ENCODE data around the gene LENG9.
"Not testable (repeated sequence)": the region's sequence is repeated elsewhere in the genome, so short reads cannot be mapped to it uniquely, and the experiment has no call there.

The LENG9 gene

DNA sequence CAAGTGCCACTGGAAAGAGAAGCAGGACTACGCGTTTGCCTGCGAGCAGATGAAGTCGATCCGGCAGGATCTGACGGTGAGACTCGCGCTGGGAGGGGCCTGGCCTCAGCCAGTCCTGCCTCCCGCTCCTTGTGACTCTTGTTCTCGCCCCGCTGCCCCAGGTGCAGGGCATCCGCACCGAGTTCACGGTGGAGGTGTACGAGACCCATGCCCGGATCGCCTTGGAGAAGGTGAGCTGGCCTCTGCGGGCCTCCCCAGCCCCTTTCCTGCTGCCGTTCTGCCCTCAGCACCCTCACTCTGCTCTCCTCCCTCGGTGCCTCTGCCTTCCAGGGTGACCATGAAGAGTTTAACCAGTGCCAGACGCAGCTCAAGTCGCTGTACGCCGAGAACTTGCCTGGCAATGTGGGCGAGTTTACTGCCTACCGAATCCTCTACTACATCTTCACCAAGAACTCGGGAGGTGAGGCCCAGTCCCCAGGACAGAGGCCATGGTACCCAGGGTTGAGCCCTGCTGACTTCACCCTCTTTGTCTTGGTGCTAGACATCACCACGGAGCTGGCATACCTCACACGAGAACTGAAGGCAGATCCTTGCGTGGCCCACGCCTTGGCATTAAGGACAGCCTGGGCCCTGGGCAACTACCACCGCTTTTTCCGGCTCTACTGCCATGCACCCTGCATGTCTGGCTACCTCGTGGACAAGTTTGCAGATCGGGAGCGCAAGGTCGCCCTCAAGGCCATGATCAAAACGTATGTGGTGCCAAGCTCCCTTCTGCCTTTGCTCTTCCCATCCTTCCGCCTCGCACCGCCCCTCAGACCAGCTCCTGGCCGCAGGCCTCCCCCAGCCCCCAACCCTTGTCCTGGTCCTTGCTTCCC, 5.6 kb downstream of the LENG9 start:
- no peak for DNase-seq

DNA sequence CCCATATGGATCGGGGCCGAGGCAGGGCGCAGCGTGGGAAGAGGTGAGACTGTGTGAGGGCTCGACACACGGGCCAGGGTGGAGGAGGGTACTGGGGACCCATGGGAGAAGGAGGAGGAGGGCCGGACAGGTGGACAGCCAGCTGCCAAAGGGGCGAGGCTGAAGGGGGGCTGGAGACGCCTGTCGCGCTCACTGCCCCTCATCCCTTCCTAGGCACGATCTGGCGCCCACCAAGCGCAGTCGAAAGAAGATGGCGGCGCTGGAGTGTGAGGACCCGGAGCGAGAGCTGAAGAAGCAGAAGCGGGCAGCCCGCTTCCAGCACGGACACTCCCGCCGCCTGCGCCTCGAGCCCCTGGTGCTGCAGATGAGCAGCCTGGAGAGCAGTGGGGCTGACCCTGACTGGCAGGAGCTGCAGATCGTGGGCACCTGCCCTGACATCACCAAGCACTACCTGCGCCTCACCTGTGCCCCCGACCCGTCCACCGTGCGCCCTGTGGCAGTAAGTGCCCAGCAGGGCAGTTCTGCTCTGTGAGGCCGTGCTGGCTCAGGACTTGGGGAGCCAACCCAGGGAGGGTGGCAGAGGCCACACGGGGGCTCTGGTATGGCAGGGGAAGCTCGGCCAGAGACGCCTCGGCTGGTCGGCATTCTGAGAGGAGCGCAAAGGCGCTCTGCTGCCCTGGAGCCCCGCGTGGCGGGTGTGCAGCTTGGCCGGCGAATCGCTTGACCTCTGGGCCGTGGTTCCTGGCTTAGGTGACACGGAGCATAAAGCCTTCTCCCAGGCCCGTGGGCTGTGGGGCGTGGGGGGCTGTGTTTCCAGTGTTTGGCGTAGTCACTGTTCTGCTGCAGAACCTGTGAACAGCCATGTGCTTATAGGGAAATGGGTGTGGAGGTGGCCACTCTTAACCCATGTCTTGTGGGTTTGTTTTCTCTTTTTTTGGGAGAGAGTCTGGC, 6.9 kb downstream of the LENG9 start:
- DNase-seq, result no peak

DNA sequence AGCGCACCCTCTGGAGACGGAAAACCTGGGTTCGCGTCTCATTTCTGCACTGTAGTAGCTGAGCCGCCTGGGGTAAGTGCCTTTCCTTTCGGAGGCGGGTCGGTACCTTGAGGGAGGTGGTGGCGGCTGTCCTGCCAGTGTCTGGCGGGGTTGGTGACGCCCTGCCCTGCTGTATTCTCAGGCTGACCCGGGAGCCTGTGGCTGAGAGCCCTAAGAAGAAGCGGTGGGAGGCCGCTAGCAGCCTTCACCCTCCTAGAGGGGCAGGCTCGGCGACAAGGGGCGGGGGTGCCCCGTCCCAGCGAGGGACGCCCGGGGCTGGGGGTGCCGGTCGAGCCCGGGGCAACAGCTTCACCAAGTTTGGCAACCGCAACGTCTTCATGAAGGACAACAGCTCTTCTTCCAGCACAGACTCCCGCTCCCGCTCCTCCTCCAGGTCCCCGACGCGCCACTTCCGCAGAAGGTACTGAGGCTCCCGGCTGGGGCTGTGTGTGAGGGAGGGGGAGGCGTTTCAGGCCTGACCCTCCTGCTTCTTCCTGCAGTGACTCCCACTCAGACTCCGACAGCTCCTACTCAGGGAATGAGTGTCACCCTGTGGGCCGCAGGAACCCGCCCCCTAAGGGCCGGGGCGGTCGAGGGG, 7.7 kb downstream of the LENG9 start:
- no peak for DNase-seq

DNA sequence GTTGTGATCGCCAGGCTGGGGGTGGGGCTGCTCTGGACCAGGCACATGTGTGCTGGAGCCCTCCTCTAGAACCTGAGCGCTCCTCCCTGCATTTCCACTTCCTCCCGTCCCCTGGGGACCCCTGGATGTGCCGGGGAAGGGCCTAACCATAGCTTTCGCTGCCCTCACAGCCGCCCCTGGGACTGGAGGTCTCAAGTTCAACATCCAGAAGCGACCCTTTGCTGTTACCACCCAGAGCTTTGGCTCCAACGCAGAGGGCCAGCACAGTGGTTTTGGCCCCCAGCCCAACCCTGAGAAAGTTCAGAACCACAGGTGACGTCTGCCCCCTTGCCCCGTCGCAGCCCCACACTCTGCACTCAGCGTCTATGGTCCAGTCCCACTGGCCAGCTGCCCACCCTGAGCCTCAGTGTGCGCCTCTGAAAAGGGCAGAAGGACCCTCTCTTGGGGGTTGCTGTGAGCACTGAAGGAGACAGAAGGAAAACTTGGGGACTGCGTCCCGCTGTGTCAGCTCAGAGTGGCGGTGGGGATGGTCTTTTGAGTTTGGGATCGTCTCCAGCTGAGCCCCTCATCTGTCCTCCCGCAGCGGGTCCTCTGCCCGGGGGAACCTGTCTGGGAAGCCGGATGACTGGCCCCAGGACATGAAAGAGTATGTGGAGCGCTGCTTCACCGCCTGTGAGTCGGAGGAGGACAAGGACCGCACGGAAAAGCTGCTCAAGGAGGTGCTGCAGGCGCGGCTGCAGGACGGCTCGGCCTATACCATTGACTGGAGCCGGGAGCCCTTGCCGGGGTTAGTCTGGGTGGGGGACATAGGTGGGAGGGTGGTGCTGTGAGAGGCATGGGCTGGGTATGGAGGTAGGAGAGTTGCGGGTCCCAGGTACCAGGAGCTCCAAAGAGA, 8.6 kb downstream of the LENG9 start:
- no peak for DNase-seq

DNA sequence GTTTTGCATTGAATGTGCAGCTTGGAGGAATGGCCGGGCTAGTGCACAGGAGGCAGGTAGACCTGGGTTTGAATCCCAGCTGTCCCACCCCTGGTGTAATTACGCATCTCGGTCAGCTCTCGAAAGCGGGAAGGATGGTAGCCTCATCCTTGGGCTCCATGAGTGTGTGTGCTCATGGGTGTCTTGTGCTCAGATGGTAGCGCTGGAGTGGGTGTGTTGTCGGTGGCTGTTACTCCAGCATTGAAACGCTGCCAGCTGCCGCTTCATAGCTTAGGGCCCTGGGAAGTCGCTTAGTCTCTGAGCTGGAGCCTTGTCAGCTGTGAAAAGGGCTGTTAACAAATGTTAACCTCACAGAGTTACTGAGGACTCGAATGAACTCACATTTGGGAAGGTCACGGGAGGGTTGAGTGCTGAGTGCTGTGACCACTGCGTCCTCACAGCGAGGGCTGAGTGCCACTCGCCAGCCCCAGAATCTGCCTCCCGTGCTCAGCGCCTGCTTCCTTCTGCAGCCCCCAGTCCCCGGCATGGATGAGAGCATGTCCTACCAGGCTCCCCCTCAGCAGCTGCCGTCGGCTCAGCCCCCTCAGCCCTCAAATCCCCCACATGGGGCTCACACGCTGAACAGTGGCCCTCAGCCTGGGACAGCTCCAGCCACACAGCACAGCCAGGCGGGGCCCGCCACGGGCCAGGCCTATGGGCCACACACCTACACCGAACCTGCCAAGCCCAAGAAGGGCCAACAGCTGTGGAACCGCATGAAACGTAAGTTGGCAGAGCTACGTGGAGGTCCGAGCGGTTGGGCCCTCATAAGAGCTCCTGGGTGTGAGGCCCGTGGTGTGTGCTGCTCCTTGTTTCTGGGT, 9.4 kb downstream of the LENG9 start:
- DNase-seq, result no peak

DNA sequence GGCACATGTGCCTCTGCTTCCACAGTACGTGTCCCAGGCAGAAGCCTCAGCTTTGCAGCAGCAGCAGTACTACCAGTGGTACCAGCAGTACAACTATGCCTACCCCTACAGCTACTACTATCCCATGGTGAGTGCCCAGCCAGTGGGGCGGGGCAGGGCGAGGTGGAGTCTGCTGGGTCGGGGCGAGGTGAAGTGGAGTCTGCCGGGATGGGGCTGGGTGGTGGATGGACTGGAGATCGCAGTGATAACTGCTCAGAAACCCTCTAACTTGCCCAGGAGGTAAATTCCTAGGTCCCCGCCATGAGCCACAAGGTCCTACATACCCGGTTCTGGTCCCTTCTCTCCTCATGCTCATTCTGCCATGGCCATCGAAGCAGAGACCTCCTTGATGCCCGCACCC, 11.0 kb downstream of the LENG9 start:
- DNase-seq, result no peak

DNA sequence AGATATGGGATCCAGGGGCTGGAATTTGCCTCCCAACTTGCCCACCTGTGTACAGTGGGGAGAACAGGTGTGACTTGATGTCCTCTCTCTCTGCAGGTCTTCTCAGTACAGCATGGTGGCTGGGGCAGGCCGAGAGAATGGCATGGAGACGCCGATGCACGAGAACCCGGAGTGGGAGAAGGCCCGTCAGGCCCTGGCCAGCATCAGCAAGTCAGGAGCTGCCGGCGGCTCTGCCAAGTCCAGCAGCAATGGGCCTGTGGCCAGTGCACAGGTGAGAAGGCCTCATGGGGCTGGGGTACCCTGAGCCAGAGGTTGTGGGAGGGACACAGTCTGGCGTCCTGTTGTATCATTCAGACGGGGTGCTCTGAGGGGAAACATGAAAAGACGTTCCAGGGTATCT, 11.6 kb downstream of the LENG9 start:
- no peak for DNase-seq

DNA sequence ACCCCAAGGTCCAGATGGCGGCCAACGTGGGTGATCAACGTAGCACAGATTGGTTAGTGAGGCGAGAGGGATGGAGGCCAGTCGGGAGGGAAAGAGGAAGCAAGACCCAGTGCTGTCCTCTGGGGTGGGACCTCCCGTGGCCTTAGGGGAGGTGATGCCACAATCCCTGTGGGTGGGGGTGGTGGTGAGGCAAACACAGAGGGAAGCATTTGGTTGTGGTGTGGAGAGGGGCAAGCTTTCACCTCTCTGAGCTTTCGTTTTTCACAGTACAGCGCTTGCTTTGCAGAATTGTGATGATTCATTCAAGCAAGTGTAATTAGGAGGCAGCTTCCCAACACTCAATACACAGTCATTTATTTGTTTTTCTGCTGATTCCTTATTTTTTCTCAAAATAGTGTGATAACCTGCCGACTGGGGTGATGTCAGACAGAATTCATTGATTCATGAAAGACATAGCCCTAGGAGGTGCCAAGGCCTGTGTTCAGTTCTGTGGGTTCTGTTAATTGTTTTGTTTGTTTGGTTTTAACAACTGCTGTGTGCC, 12.2 kb downstream of the LENG9 start:
- DNase-seq, result peak in 1 of 2 donors; percentile 50

DNA sequence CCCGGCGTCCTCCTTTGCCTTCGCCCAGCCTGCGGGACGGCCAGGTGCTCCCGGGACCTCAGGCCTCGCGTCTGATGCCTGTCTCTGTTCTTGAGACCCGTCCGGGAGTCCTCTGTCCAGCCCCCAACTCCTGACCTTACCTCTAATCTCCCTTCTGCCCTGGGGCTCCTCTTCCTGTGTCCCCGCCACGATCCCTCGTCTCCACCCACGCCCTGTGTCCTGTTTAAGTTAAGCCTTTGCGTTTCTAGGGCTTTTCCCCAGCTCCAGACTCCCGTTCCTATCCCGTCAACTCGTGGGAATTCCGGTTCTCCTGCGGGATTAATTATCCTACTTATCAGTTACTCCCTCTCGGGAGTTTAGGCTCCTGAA, 13.9 kb downstream of the LENG9 start:
- DNase-seq, result no peak

DNA sequence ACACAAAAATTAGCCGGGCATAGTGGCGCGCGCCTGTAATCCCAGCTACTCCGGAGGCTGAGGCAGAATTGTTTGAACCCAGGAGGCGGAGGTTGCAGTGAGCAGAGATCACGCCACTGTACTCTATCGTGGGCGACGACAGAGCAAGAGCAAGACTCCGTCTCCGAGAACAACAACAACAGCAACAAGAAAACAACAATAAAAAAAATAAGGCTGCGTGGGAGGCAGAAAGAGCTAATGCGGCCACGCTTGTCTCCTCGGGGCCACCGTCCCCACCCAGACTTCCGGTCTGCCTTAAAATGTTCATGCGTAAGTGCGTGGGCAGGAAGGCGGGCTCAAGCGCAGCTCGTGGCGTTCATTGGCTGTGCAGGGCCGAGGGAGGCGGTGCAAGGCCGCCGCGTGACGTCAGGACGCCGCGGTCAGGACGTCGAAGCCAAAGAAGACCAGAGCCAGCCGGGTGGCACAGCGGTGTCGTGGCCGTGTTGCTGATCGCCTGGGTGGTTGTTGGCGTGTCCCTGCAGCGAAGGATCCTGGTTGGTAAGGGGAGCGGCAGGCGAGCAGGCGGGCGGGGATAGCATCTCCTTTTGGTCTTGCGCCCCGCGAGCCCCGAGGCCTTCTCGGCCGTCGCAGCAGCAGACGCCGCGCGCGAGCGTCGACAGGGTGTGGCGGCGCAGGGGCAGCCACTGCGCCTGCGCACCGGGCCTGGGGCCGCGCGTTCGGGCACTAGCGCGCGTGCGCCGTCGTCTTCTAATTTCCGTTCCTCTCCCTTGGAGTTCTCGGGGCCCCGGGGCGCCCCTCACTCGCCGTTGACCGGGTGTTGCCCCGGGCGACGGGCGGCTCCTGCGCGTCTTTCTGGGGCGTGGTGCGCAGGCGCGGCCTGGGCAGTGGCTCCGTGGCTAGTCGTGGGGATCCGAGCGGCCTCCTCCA, 14.5 kb downstream of the LENG9 start, which contains the start of gene LENG8:
Gene LENG8 (plus strand): TSS at position 426 of the 927 bp plus-strand sequence. CDS start 2,146 bp downstream, outside the sequence.
- DNase-seq, result peak; percentile 98 to 99

DNA sequence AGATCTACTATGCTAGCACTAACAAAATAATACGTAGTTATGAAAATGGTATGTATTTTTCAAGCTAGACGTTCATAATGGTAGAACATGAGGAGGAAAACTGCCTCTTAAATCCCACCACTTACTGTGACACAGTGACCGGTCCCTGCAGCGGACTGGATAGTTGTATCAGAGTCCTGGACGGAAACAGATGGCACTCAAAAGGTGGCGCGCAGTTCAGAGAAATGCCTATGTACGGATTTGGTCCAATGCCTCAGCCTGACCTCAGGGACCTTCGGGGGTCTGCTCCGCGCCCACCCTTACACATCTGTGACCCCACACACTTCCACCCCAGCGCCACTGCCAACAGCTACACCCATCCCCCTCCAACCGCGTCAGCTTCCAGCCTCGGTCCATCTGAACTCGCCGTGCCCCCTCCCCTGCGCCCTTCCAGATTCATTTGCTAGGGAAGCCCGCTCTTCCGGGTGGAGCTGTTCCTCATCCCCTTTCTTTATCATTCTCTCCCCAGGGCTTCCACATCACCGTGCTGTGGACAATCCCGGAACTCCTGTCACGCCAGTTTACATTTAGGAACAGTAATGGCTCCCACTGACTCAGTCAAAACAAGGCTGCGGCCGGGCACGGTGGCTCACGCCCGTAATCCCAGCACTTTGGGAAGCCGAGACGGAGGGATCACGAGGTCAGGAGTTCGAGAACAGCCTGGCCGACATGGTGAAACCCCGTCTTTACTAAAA, 15.4 kb downstream of the LENG9 start:
- DNase-seq, result peak; percentile 45 to 50

DNA sequence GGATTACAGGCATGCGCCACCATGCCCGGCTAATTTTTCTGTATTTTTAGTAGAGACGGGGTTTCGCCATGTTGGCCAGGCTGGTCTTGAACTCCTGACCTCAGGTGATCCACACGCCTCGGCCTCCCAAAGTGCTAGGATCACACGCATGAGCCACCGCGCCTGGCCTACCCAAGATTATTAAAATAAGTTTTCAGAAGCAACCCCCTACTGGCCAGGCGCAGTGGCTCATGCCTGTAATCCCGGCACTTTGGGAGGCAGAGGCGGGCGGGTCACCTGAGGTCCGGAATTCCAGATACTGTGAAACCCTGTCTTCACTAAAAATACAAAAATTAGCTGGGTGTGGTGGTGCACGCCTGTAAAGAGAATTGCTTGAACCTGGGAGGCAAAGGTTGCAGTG, 17.2 kb downstream of the LENG9 start:
- not testable (repeated sequence) for DNase-seq

DNA sequence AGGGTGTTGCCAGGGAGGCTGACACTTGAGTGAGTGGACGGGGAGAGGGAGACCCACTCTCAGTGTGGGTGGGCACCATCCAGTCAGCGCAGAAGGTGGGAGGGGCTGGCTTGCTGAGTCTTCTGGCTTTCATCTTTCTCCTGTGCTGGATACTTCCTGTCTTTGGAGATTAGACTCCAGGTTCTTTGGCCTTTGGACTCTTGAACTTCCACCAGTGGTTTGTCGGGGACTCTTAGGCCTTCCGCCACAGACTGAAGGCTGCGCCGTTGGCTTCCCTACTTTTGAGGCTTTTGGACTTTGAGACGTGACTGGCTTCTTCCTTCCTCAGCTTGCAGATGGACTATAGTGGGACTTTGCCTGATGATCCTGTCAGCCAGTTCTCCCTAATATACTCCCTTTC, 18.8 kb downstream of the LENG9 start:
- no peak for DNase-seq

DNA sequence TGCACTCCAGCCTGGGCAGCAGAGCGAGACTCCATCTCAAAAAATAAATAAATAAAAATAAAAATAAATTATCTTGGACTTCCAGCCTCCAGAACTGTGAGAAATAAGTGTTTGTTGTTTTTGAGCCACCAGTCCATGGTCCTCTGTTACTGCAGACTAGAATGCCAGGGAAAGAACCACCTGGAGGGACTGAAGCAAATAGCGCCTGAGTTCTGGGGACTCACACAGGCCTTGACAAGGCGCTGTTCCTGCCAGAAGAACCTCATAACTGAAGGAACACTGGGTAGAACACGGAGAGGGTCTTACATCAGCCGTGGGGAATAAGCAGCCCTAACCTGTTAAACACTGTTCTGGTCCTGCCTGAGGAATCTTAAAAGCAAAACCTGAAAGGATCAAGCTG, 22.9 kb downstream of the LENG9 start:
- no peak for DNase-seq

DNA sequence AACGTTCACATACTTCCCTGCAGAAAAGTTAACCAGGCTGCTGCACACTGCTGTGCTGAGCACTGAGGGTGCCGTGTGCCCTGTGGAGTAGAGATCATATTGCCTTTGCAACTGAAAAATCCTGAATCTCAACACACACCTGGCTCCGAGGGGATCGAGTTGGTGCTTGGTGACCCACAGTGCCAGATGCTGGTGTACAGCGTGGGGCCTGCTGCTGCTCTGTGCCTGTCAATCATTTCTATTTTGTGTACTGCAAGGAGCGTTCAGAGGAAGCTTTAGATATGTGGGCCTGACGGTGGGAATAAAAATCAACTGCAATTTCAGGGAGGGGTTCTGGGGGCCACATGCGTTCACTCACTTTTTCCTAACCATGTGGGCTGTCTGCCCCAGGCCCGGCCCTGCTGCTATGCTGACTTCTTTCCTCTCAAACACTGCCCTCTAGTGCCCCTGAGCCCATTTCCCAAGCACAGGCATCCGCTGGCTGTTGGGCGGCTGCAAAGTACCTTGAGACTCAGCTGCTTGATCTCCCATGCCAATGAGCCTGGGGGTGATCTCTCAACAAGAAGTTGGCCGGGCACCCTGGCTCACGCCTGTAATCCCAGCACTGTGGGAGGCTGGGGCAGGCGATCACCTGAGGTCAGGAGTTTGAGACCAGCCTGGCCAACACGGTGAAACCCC, 24.3 kb downstream of the LENG9 start:
- DNase-seq, result no peak

DNA sequence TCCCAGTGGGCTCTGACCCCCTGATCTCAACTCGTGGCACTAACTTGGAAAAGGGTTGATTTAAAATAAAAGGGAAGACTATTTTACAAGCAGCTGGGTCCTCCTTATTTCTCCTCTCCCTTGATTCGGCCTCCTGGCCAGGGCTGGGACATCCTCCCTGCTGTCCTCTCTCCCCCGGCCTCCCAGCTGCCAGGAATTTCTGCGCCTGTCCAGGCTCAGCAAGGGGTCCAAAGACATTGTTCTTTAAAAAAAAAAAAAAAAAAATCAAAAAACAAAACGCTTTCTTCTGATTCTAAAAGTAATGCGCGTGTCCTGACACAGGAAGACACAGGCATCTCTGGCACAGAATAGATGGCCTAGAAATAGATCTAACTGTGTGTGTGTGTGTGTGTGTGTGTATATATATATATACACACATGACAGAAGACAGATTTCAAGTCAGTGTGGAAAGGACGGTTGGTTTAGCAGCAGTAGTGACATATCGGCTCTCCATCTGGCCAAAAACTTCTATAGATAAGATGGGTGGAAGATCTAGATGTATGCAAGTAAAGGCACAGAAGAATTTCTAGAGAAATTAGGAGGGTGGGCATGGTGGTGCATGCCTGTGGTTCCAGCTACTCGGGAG, 26.8 kb downstream of the LENG9 start:
- DNase-seq, result no peak

DNA sequence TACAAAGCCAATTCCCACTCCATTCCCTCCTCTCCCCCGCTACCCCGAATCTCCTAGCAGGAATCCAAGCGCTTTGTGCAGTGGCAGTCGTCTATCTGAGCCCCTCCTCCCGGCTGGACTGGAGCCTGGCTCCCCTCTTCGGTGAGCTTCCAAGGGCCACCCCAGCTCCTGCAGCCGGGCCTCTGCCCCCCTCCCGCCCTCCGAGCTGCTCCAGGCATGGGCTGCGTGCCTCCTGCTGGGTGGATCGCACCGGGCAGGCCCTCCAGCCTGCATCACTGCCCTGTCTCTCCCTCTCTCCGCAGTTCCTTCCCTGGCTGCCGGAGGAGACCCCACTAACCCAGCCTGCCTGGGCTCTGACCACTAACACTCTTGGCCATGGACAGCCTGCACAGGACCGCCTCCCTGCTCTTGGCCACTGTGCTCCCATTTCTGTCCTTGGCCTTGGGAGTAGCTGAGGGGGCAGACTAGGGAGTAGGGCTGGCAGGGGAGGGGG, 27.5 kb downstream of the LENG9 start:
- no peak for DNase-seq

DNA sequence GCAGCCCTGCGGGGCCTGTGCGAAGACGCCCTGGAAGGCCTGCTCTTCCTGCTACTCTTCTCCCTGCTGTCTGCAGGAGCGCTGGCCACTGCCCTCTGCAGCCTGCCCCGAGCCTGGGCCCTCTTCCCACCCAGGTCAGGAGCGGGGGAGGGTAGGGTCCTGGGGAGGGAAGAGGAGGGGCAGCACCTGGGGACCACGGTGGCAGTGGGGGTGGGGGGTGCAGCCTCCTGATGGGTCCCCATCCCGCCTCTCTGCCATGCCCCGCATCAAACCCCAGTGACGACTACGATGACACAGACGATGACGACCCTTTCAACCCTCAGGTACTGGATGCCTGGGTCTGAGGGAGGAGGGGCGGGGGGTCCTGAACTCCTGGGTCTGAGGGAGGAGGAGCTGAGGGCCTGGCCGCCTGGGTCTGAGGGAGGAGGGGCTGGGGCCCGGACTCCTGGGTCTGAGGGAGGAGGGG, 28.0 kb downstream of the LENG9 start:
- DNase-seq, result no peak

Measured in CD4-positive, alpha-beta T cell treated with Interleukin-1 beta for 1 hour (primary cell).